Measurements from ENCODE around the gene TET2. TPM values are rescaled to one million over a fixed set of nuclear protein-coding genes. Genes with fewer than 3 reads are reported as not detected.

Gene TET2
- total RNA-seq, 1 donor from 2014 or later: 52.4 TPM

GRCh38 chr4:105140684-105141490 lies 5.8 kb upstream of the TET2 start:
- DNase-seq: peak; percentile 53

- peak; percentile 47 for DNase-seq
Measured at GRCh38 chr4:105145156-105145902, 1.3 kb upstream of the TET2 start.

- DNase-seq: no peak
Measured at GRCh38 chr4:105145903-105146275, 787 bp upstream of the TET2 start.

GRCh38 chr4:105147016-105147552 lies 408 bp downstream of the TET2 start:
- no peak for DNase-seq

- DNase-seq: peak; percentile 88
Measured at GRCh38 chr4:105147553-105148161, 981 bp downstream of the TET2 start.

GRCh38 chr4:105148356-105148755 lies 1.7 kb downstream of the TET2 start:
- peak; percentile 20 for DNase-seq

GRCh38 chr4:105148776-105149175 lies 2.1 kb downstream of the TET2 start:
- no peak for DNase-seq

GRCh38 chr4:105149771-105150170 lies 3.1 kb downstream of the TET2 start:
- DNase-seq: no peak

GRCh38 chr4:105150503-105150902 lies 3.8 kb downstream of the TET2 start:
- peak; percentile 75 for DNase-seq

- no peak for DNase-seq
Measured at GRCh38 chr4:105153749-105154148, 7.1 kb downstream of the TET2 start.

GRCh38 chr4:105154576-105154975 lies 7.9 kb downstream of the TET2 start:
- no peak for DNase-seq

GRCh38 chr4:105155426-105155825 lies 8.8 kb downstream of the TET2 start:
- no peak for DNase-seq

- DNase-seq: no peak
Measured at GRCh38 chr4:105158837-105159236, 12.2 kb downstream of the TET2 start.

GRCh38 chr4:105162123-105162796 lies 15.6 kb downstream of the TET2 start:
- no peak for DNase-seq

GRCh38 chr4:105164548-105164947 lies 17.9 kb downstream of the TET2 start:
- DNase-seq: no peak

GRCh38 chr4:105166066-105166465 lies 19.4 kb downstream of the TET2 start:
- DNase-seq: no peak

GRCh38 chr4:105170711-105171110 lies 24.0 kb downstream of the TET2 start:
- DNase-seq: no peak

- no peak for DNase-seq
Measured at GRCh38 chr4:105171912-105172311, 25.2 kb downstream of the TET2 start.

- DNase-seq: no peak
Measured at GRCh38 chr4:105174098-105174497, 27.4 kb downstream of the TET2 start.

- peak; percentile 52 for DNase-seq
Measured at GRCh38 chr4:105179539-105180401, 33.1 kb downstream of the TET2 start.

GRCh38 chr4:105181259-105181658 lies 34.6 kb downstream of the TET2 start:
- peak; percentile 71 for DNase-seq

Measured in tongue (tissue), 2 donors.